OCI-M1 (cell line): Measurements from ENCODE around the gene KIF6.

Experiments used
- DNase-seq: peaks from one replicate; lab custom pipeline; 2025; lab: John Stamatoyannopoulos, UW

The KIF6 gene

GRCh38 chr6:39593646-39594045 is 131.6 kb downstream of the KIF6 start:
- DNase-seq: no peak

GRCh38 chr6:39590871-39591393 is 134.3 kb downstream of the KIF6 start:
- DNase-seq: no peak

GRCh38 chr6:39587080-39587479 is 138.1 kb downstream of the KIF6 start:
- no peak for DNase-seq

- no peak for DNase-seq
Measured at GRCh38 chr6:39585641-39586040, 139.6 kb downstream of the KIF6 start.

- DNase-seq: no peak
Measured at GRCh38 chr6:39577446-39578165, 147.6 kb downstream of the KIF6 start.

GRCh38 chr6:39576556-39577303 is 148.5 kb downstream of the KIF6 start:
- DNase-seq: no peak

- DNase-seq: no peak
Measured at GRCh38 chr6:39574991-39575390, 150.2 kb downstream of the KIF6 start.

- DNase-seq: no peak
Measured at GRCh38 chr6:39573541-39573940, 151.7 kb downstream of the KIF6 start.

- DNase-seq: no peak
Measured at GRCh38 chr6:39572661-39573340, 152.4 kb downstream of the KIF6 start.

GRCh38 chr6:39568896-39569295 is 156.3 kb downstream of the KIF6 start:
- no peak for DNase-seq

GRCh38 chr6:39567091-39567490 is 158.1 kb downstream of the KIF6 start:
- DNase-seq: no peak

GRCh38 chr6:39566456-39566855 is 158.8 kb downstream of the KIF6 start:
- no peak for DNase-seq

- no peak for DNase-seq
Measured at GRCh38 chr6:39565956-39566355, 159.3 kb downstream of the KIF6 start.

- no peak for DNase-seq
Measured at GRCh38 chr6:39563566-39564311, 161.5 kb downstream of the KIF6 start.

- no peak for DNase-seq
Measured at GRCh38 chr6:39561536-39562266, 163.5 kb downstream of the KIF6 start.

- no peak for DNase-seq
Measured at GRCh38 chr6:39560915-39561314, 164.3 kb downstream of the KIF6 start.

- no peak for DNase-seq
Measured at GRCh38 chr6:39558591-39559190, 166.5 kb downstream of the KIF6 start.

- DNase-seq: no peak
Measured at GRCh38 chr6:39558079-39558478, 167.1 kb downstream of the KIF6 start.

GRCh38 chr6:39555136-39555535 is 170.1 kb downstream of the KIF6 start:
- no peak for DNase-seq

GRCh38 chr6:39553860-39554802 is 171.1 kb downstream of the KIF6 start:
- peak; percentile 7 for DNase-seq
